Measurements from ENCODE around the gene RIPK1. TPM values are rescaled to one million over a fixed set of nuclear protein-coding genes. Genes with fewer than 3 reads are reported as not detected.

Gene RIPK1
- total and polyA plus RNA-seq, 9 of the 15 experiments (the other 6 are each of a cell fraction or from before 2014, with no cell fraction given) = 3.8 to 24.9 (median 17.7) TPM

DNA sequence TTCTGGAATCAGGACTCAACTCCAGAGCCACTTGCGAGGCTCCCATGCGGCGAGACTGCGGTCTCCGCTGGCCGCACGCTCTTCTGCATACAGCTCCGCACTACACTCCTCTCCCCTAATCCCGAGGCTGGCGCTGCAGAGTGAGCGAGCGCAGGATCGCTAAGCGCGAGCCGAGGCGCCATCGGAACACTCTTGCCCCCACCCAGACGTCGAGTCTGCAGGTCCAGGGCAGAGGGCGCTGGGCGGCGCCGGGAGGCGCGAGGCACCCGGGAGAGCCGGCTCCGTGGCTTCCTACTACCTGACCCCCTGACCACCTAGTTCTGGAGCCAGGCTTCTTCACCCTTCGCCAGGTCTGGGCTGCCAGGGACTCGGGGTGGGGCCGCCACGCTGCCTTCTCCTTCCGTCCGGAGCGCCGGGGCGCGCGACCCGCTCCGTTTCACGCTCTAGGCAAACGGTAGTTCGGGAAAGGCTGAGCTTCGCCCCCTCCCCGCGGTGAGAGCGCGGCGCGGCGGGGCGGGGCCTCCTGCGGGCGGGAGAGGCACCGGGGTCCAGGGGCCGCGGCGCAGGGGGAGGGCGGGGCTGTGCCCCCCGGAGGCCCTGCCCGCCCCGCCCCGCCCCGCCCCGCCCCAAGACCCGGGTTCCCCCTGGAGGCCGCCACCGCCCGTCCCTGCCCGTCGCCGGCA, 94.4 kb downstream of the RIPK1 start (continued):
- TF ChIP-seq SOX6 (IDR thresholded peaks at IDR 0.05) (no peak; the same call in 1 of the 2 replicates), HNRNPK (IDR thresholded peaks at IDR 0.05; ENCODE audit: low read depth, low read length, poor library complexity, severe bottlenecking) (no peak), ZNF778 (CRISPR knock-in tag; IDR thresholded peaks at IDR 0.05) (no peak), ZNF431 (CRISPR knock-in tag; IDR thresholded peaks at IDR 0.05) (peak; percentile 79), ZNF655 (CRISPR knock-in tag; IDR thresholded peaks at IDR 0.05) (no peak), BCL6 (CRISPR knock-in tag; IDR thresholded peaks at IDR 0.05) (no peak), SREBF1 (IDR thresholded peaks at IDR 0.05; ENCODE audit: borderline replicate concordance, low read depth, low read length) (no peak), SRSF9 (IDR thresholded peaks at IDR 0.05; ENCODE audit: borderline replicate concordance, low read depth, low read length) (no peak), MECOM (CRISPR knock-in tag; IDR thresholded peaks at IDR 0.05) (no peak), RUNX1 (IDR thresholded peaks at IDR 0.05; ENCODE audit: low read depth) (no peak), ZNF583 (CRISPR knock-in tag; IDR thresholded peaks at IDR 0.05) (peak; percentile 84), ZNF124 (CRISPR knock-in tag; IDR thresholded peaks at IDR 0.05) (no peak), CBX2 (IDR thresholded peaks at IDR 0.05; ENCODE audit: insufficient read depth, low read length, poor library complexity, severe bottlenecking) (no peak), ZNF232 (CRISPR knock-in tag; IDR thresholded peaks at IDR 0.05) (no peak), CXXC5 (CRISPR knock-in tag; IDR thresholded peaks at IDR 0.05) (peak; percentile 90), ZNF41 (CRISPR knock-in tag; conservative IDR thresholded peaks at IDR 0.05) (peak; percentile 60; the same call in 1 of the 2 replicates), SMAD3 (CRISPR knock-in tag; conservative IDR thresholded peaks at IDR 0.05) (peak; percentile 76; the same call in 1 of the 2 replicates), NRF1 (conservative IDR thresholded peaks at IDR 0.05 in 1 of 2, IDR thresholded peaks at IDR 0.05 in 1 of 2) (peak; percentile 69 to 73), PTTG1 (tag; IDR thresholded peaks at IDR 0.05; ENCODE audit: low read depth) (no peak), SP1 (CRISPR knock-in tag; IDR thresholded peaks at IDR 0.05) (no peak), SREBF2 (CRISPR knock-in tag; IDR thresholded peaks at IDR 0.05) (no peak), CTCF (IDR thresholded peaks at IDR 0.05 in 2 of 3, conservative IDR thresholded peaks at IDR 0.05 in 1 of 3; ENCODE audit: insufficient read depth in 2 of 3, low read depth in 1 of 3, low read length in 3 of 3) (peak; percentile 21 to 38 (median 22); a peak in 4 of 6 replicates), SLC30A9 (CRISPR knock-in tag; IDR thresholded peaks at IDR 0.05) (no peak), ZFP1 (CRISPR knock-in tag; IDR thresholded peaks at IDR 0.05) (peak; percentile 69; the same call in 1 of the 2 replicates), ZNF445 (CRISPR knock-in tag; IDR thresholded peaks at IDR 0.05; ENCODE audit: low read depth) (no peak)
- TF ChIP-seq, protein P1, sequence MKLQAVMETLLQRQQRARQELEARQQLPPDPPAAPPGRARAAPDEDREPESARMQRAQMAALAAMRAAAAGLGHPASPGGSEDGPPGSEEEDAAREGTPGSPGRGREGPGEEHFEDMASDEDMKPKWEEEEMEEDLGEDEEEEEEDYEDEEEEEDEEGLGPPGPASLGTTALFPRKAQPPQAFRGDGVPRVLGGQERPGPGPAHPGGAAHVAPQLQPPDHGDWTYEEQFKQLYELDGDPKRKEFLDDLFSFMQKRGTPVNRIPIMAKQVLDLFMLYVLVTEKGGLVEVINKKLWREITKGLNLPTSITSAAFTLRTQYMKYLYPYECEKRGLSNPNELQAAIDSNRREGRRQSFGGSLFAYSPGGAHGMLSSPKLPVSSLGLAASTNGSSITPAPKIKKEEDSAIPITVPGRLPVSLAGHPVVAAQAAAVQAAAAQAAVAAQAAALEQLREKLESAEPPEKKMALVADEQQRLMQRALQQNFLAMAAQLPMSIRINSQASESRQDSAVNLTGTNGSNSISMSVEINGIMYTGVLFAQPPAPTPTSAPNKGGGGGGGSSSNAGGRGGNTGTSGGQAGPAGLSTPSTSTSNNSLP (IDR thresholded peaks at IDR 0.05; ENCODE audit: borderline replicate concordance, low read depth, low read length) = no peak
